GM12891 (cell line): ENCODE measurements around the gene IFIT2.
"Not testable (repeated sequence)": the region's sequence is repeated elsewhere in the genome, so short reads cannot be mapped to it uniquely, and the experiment has no call there.

Experiments used
- DNase-seq: peaks from one replicate; pipeline ENCODE4 v3.0.0; 2011; ENCODE audit warnings: low spot score; ENCODE audit not compliant: insufficient read length
- FAIRE-seq: peaks from 2 replicates; lab custom pipeline; 2011; peaks lifted over from hg19 to GRCh38; lab: Jason Lieb, UNC
- PAX5 ChIP-seq: IDR thresholded peaks from 2 replicates; pipeline ENCODE4 v1.6.1; 2011; ENCODE audit warnings: low read length, moderate library complexity, mild to moderate bottlenecking; ENCODE audit not compliant: insufficient read depth, severe bottlenecking
- POLR2A ChIP-seq: IDR thresholded peaks from 2 replicates; pipeline ENCODE4 v1.6.1; 2011; ENCODE audit warnings: low read depth, low read length, control low read depth
- POLR2AphosphoS5 ChIP-seq: IDR thresholded peaks from 2 replicates; pipeline ENCODE4 v1.6.1; 2011; ENCODE audit warnings: low read depth, low read length, control low read depth
- POU2F2 ChIP-seq: IDR thresholded peaks from 2 replicates; pipeline ENCODE4 v1.6.1; 2011; ENCODE audit warnings: low read depth, mild to moderate bottlenecking, control low read depth, low read length, moderate library complexity
- SPI1 ChIP-seq: IDR thresholded peaks from 2 replicates; pipeline ENCODE4 v1.6.1; 2011; ENCODE audit warnings: low read depth, low read length, control low read depth
- TAF1 ChIP-seq: IDR thresholded peaks from 2 replicates; pipeline ENCODE4 v1.6.1; 2011; ENCODE audit warnings: low read depth, low read length, control low read depth

The IFIT2 gene

GRCh38 chr10:89348975-89349374 is 47.1 kb downstream of the IFIT2 start:
- TF ChIP-seq TAF1 (no peak), POLR2A (no peak), POLR2AphosphoS5 (no peak), PAX5 (no peak), POU2F2 (no peak), SPI1 (no peak)

GRCh38 chr10:89350631-89351315 is 48.9 kb downstream of the IFIT2 start:
- FAIRE-seq, result peak; percentile 45
- not testable (repeated sequence) for DNase-seq

More at GRCh38 chr10:89348975-89349374, 47.1 kb downstream of the IFIT2 start:
- FAIRE-seq (no peak), DNase-seq (no peak)

- FAIRE-seq (peak; percentile 90), DNase-seq (no peak)
- TF ChIP-seq SPI1 (0 out of 2 replicates have a peak, but pooled peaks have one; percentile 5), POLR2AphosphoS5 (no peak), TAF1 (no peak), POU2F2 (peak; percentile 60; the same call in 1 of the 2 replicates), POLR2A (no peak), PAX5 (no peak)
These were observed 49.5 kb downstream of the IFIT2 start for GRCh38 chr10:89351412-89351779.

DNA sequence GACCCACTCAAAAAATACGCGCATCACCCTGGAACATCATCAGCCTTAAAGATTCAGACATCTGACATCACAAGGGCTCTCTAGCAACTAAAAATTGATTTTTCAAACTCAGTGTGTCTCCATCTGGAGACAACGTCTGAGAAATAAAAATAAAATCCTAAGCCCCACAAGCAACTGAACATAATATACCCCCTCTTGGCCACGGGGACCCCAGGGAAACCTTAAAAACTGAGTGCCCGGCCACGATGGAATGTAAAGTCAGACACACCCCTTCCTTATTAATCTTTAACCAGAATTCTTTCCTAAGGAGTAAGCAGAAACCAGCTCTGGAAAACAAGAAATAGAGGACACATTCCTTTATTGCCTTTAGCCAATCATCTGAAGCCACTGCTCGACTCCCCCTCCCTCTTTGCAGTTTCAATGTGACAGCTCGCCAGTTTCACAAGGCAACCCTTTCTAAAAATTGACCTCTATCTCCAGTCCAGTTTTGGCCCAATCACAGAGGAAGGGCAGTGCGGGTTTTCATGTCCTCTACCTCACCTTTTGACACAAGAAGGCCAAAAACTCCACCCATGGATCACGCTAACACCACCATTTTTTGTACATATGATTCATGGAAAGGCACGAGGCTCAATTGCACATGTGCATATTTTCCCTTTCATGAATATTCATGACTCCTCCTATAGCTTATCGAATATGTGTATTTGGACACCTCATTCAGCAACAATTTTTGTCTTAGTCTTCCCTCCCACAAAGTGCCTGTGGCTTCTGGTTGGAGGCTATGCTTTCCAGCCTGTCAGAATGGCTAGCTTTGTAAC is 50.1 kb downstream of the IFIT2 start:
- FAIRE-seq (peak; percentile 60), DNase-seq (no peak)
- TF ChIP-seq POU2F2, result peak; percentile 82; the same call in 1 of the 2 replicates
- TF ChIP-seq TAF1, result no peak
- TF ChIP-seq POLR2AphosphoS5, result no peak
- no peak for TF ChIP-seq SPI1
- TF ChIP-seq POLR2A, result no peak

DNA sequence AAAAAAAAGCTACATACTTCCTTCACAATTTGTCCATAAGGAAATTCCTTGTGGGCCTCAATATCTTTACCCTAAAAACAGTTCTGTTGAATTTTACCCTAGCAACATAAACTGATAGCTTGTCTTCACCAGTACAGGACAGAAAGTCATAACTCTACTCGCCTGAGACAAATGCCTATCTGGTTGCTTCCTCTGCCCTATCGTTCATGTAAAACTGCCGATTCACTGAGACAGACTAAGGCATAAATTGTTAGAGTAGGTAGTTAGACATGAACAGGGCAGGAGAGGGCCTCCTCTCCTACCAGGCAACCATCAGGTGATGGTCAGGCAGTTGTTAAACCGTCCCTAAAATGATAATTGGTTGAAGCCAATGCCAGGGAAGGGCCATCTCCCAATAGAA is 51.0 kb downstream of the IFIT2 start:
- no peak for DNase-seq
- no peak for FAIRE-seq
- no peak for TF ChIP-seq POLR2A
- no peak for TF ChIP-seq POLR2AphosphoS5

GRCh38 chr10:89355394-89355931 is 53.6 kb downstream of the IFIT2 start:
- no peak for DNase-seq
- no peak for FAIRE-seq
- TF ChIP-seq POU2F2 (no peak), POLR2A (no peak), TAF1 (no peak), PAX5 (no peak), POLR2AphosphoS5 (no peak), SPI1 (no peak)

GRCh38 chr10:89357096-89357495 is 55.2 kb downstream of the IFIT2 start:
- TF ChIP-seq POU2F2 (no peak), POLR2A (no peak), SPI1 (no peak), TAF1 (no peak), PAX5 (no peak), POLR2AphosphoS5 (no peak)
- DNase-seq (no peak), FAIRE-seq (no peak)

DNA sequence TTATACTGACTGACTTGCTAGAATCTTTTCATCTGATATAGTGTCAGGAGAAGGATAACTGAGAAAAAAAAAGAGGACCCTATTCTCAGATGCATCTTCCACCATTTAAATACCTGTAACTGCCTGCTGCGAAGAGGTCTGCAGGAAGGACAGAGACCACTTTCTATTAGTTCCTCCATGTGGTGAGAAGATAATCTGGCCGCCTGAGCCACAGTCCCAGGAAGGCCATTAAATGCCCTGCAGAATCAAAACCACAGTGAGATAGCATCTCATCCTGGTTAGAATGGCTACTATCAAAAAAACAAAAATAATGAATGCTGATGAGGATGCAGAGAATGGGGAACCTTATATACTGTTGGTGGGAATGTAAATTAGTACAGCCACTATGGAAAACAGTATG is 56.1 kb downstream of the IFIT2 start:
- FAIRE-seq (no peak), DNase-seq (no peak)
- no peak for TF ChIP-seq POLR2AphosphoS5
- no peak for TF ChIP-seq POU2F2
- no peak for TF ChIP-seq TAF1
- TF ChIP-seq POLR2A, result no peak
- no peak for TF ChIP-seq PAX5
- TF ChIP-seq SPI1, result no peak
